B cell (primary cell): Measurements from ENCODE around the gene C2orf92. TPM values are rescaled to one million over a fixed set of nuclear protein-coding genes. Genes with fewer than 3 reads are reported as not detected.

Source experiments
- ATAC-seq: fragments of 200-7000 bp; cut with Tn5 transposase; one replicate; pipeline ENCODE4 v1.10.0; 2021; ENCODE audit warnings: low read depth, mild to moderate bottlenecking, moderate number of reproducible peaks, moderate library complexity
- CTCF ChIA-PET: fragments of 350-600 bp; sonication (Branson Sonifier 250); formaldehyde crosslinking; loops from one replicate; lab custom pipeline; 2021; ENCODE audit warnings: antibody characterized with exemption, inconsistent platforms; lab: Charles Lee
- POLR2A ChIA-PET: fragments of 350-600 bp; sonication (Branson Sonifier 250); formaldehyde crosslinking; loops from one replicate; lab custom pipeline; 2021; ENCODE audit warnings: antibody characterized with exemption; lab: Charles Lee
- DNase-seq: peaks from one replicate; pipeline ENCODE4 v3.0.0; 2013
- H2AFZ ChIP-seq: 2 replicates; pipeline ENCODE4 v1.6.1; 2012; ENCODE audit warnings: mild to moderate bottlenecking, low read depth, low read length; ENCODE audit not compliant: insufficient read depth, poor library complexity, severe bottlenecking
- H3K27ac ChIP-seq, 2 donors: 1 replicate in 1 of 2; 2 replicates in 1 of 2; pipeline ENCODE4 v1.5.1; 2012 to 2013; ENCODE audit warnings: low read length in 2 of 2, mild to moderate bottlenecking in 2 of 2, moderate library complexity in 1 of 2
- H3K27me3 ChIP-seq, 4 experiments: fragments of 200-600 bp in 1 of 4; sonication (generic) in 1 of 4; replicated peaks in 1 of 4; 1 replicate in 2 of 4; 2 replicates in 2 of 4; pipeline versions ENCODE4 v1.6.1 to v1.7.0; 2013 to 2016; ENCODE audit warnings: low read length in 3 of 4, mild to moderate bottlenecking in 2 of 4, mixed read lengths in 1 of 4, moderate library complexity in 1 of 4; ENCODE audit not compliant: insufficient read depth in 4 of 4, control insufficient read depth in 3 of 4; ENCODE audit errors: control extremely low read depth in 1 of 4
- H3K36me3 ChIP-seq, 2 experiments: replicated peaks in 1 of 2; 1 replicate in 1 of 2; 2 replicates in 1 of 2; pipeline versions ENCODE4 v1.6.1 to v1.7.1; 2013; ENCODE audit warnings: low read length in 1 of 2; ENCODE audit not compliant: insufficient read depth in 2 of 2, control insufficient read depth in 1 of 2; ENCODE audit errors: control extremely low read depth in 1 of 2, extremely low read depth in 1 of 2
- H3K4me1 ChIP-seq, 2 donors: fragments of 200-600 bp in 1 of 2; sonication (generic) in 1 of 2; 1 replicate in 1 of 2; 2 replicates in 1 of 2; pipeline versions ENCODE4 v1.5.1 to v1.6.1; 2013 to 2017; ENCODE audit warnings: low read length in 2 of 2; ENCODE audit not compliant: control insufficient read depth in 2 of 2, insufficient read depth in 2 of 2
- H3K4me2 ChIP-seq: replicated peaks from 2 replicates; pipeline ENCODE3; 2012; ENCODE audit warnings: mild to moderate bottlenecking, low read depth, low read length; ENCODE audit not compliant: poor library complexity, severe bottlenecking
- H3K4me3 ChIP-seq, 5 experiments: fragments of 200-600 bp in 1 of 5; sonication (generic) in 1 of 5; 1 replicate in 3 of 5; 2 replicates in 2 of 5; pipeline versions ENCODE4 v1.5.1 to v1.7.0; 2011 to 2016; ENCODE audit warnings: low read length in 4 of 5, mild to moderate bottlenecking in 4 of 5, low read depth in 2 of 5, control low read depth in 1 of 5, moderate library complexity in 1 of 5; ENCODE audit not compliant: insufficient read depth in 1 of 5; ENCODE audit errors: control extremely low read depth in 1 of 5, extremely low read depth in 1 of 5
- H3K79me2 ChIP-seq: fragments of 200-600 bp; sonication (generic); one replicate; pipeline ENCODE4 v1.6.0; 2016; ENCODE audit warnings: low read length; ENCODE audit not compliant: control insufficient read depth, insufficient read depth
- H3K9ac ChIP-seq: fragments of 200-600 bp; sonication (generic); 2 replicates; pipeline ENCODE4 v1.6.1; 2017; ENCODE audit warnings: mild to moderate bottlenecking, low read length, moderate library complexity
- H3K9me3 ChIP-seq, 3 donors: one replicate each; pipeline versions ENCODE4 v1.6.1 to v1.7.1; 2013; ENCODE audit warnings: low read length in 2 of 3; ENCODE audit not compliant: control insufficient read depth in 2 of 3, insufficient read depth in 1 of 3; ENCODE audit errors: control extremely low read depth in 1 of 3
- H4K20me1 ChIP-seq: 2 replicates; pipeline ENCODE4 v1.6.0; 2012; ENCODE audit warnings: mild to moderate bottlenecking, low read length; ENCODE audit not compliant: insufficient read depth, control insufficient read depth, poor library complexity, severe bottlenecking
- H3K27ac Mint-ChIP-seq: one replicate; pipeline ENCODE4 v1.8.0; 2021; ENCODE audit warnings: mixed read lengths
- H3K27me3 Mint-ChIP-seq: one replicate; pipeline ENCODE4 v1.8.0; 2021; ENCODE audit warnings: mixed read lengths
- H3K4me1 Mint-ChIP-seq: one replicate; pipeline ENCODE4 v1.8.0; 2021; ENCODE audit warnings: mixed read lengths
- H3K4me3 Mint-ChIP-seq: one replicate; pipeline ENCODE4 v1.8.0; 2021; ENCODE audit warnings: mixed read lengths
- H3K9me3 Mint-ChIP-seq: one replicate; pipeline ENCODE4 v1.8.0; 2022; ENCODE audit warnings: mixed read lengths; ENCODE audit not compliant: insufficient read depth
- CTCF ChIP-seq: fragments of 200-600 bp; IDR thresholded peaks from one replicate; pipeline ENCODE4 v1.8.0; 2022; ENCODE audit warnings: antibody characterized with exemption, mild to moderate bottlenecking
- EZH2 ChIP-seq: IDR thresholded peaks from 2 replicates; pipeline ENCODE4 v1.6.1; 2012; ENCODE audit warnings: borderline replicate concordance, low read depth, mild to moderate bottlenecking, moderate library complexity, low read length; ENCODE audit not compliant: insufficient read depth, poor library complexity, severe bottlenecking
- WGBS: methylation state at CpG from one replicate; pipeline ENCODE4 v1.1.5; 2013; ENCODE audit warnings: missing lambda C conversion rate; ENCODE audit not compliant: insufficient coverage; 5-methylcytosine and 5-hydroxymethylcytosine counted together
- intact Hi-C: fragments of 100-400 bp; cut with micrococcal nuclease; formaldehyde crosslinking; loops from one replicate; pipeline ENCODE4 v1.10.0; 2022
- polyA plus RNA-seq: library from polyadenylated mRNA; depleted of rRNA; stranded (reverse); fragments of >200 nt; gene quantifications from 2 replicates; pipeline ENCODE4 v1.2.3, GENCODE V29; 2012
- total RNA-seq, 2 donors: library from RNA; stranded (reverse); fragments of 120-200 nt in 1 of 2; gene quantifications; 1 replicate in 1 of 2; 2 replicates in 1 of 2; pipeline versions ENCODE4 v1.2.3 to v1.2.4, GENCODE V29; 2013 to 2022

The C2orf92 gene
- total and polyA plus RNA-seq, 2 donors (not counting 1 experiment from before 2014, with no cell fraction given): 15.3 to 18.9 TPM

GRCh38 chr2:97651114-97651513 is 18.4 kb upstream of the C2orf92 start:
- no peak overlapping the region for H3K4me2 ChIP-seq
- no peaks in the 10 kb centered on the region for H3K27me3 ChIP-seq
- ATAC-seq (no peak), DNase-seq (no peak)
- POLR2A ChIA-PET: no interaction called here
- no peaks in the 10 kb centered on the region for H3K9me3 ChIP-seq
- H3K36me3 ChIP-seq: peaks cover 4 to 30% of the 10 kb centered on the region in 2 experiments
- peaks cover 11% of the 10 kb centered on the region for H3K79me2 ChIP-seq
- no peak overlapping the region for H3K9ac ChIP-seq
- H3K27ac ChIP-seq: no peak overlapping the region
- no peak overlapping the region for H3K4me3 ChIP-seq
- no peaks in the 10 kb centered on the region for H3K27me3 Mint-ChIP-seq
- H4K20me1 ChIP-seq: peaks cover 11% of the 10 kb centered on the region
- no peak overlapping the region for H2AFZ ChIP-seq
- H3K9me3 Mint-ChIP-seq: no peaks in the 10 kb centered on the region
- no peak overlapping the region for H3K27ac Mint-ChIP-seq
- TF ChIP-seq EZH2 (no peak), CTCF (no peak)
- peaks cover 8% of the 10 kb centered on the region in 2 donors for H3K4me1 ChIP-seq
- CTCF ChIA-PET: interaction anchor here (1.9 kb wide), 1 partner anchor 12 kb away, joined by 4 read pairs; no protein-coding TSS in a partner anchor
- peaks cover 12% of the 10 kb centered on the region for H3K4me1 Mint-ChIP-seq
- intact Hi-C loops: no loop called here
- no peak overlapping the region for H3K4me3 Mint-ChIP-seq
- WGBS: 96% methylated on average over 3 of the region's 4 CpGs

DNA sequence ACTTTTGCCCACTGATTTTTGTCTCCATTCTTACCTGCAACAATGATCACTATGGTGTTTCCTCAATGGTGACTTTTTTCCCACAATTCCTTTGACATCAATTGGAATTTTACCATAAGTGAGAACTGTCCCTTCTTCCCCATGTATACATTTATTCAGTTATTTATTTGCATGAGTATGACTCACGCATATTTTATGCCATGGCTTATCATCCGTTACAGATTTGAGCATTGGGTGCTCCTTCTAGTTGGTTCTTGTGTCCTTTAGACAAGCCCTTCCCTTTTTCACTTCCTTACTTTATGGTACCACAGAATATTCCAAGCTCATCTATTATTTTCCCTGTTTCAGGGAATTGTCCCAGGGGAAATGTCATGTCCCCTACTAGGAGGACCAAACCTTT is 16.0 kb upstream of the C2orf92 start:
- ChIA-PET POLR2A (interaction anchor here (0.7 kb wide), 1 partner anchor 9 kb away, joined by 3 read pairs; no protein-coding TSS in a partner anchor), CTCF (no interaction called here)
- H3K79me2 ChIP-seq: no peaks in the 10 kb centered on the region
- no peak overlapping the region for H3K4me3 Mint-ChIP-seq
- no peak overlapping the region for H3K4me2 ChIP-seq
- H3K27me3 Mint-ChIP-seq: no peaks in the 10 kb centered on the region
- WGBS: 100% methylated on average over 2 of the region's 2 CpGs
- TF ChIP-seq EZH2: no peak
- no peak for TF ChIP-seq CTCF
- peaks cover 0 to 35% of the 10 kb centered on the region in 2 experiments for H3K36me3 ChIP-seq
- H3K27me3 ChIP-seq: no peaks in the 10 kb centered on the region
- intact Hi-C loops: no loop called here
- H3K4me1 ChIP-seq: no peaks in the 10 kb centered on the region
- ATAC-seq (no peak), DNase-seq (no peak)
- H3K27ac Mint-ChIP-seq: peak overlapping the region; percentile 5
- H4K20me1 ChIP-seq: no peaks in the 10 kb centered on the region
- H3K9me3 ChIP-seq: no peaks in the 10 kb centered on the region
- H3K27ac ChIP-seq: no peak overlapping the region
- no peaks in the 10 kb centered on the region for H3K9me3 Mint-ChIP-seq
- no peak overlapping the region for H3K4me3 ChIP-seq
- H3K9ac ChIP-seq: no peak overlapping the region
- H2AFZ ChIP-seq: no peak overlapping the region
- H3K4me1 Mint-ChIP-seq: peaks cover under 1% of the 10 kb centered on the region
